Peyer's patch (tissue), 4 donors: ENCODE data around the gene COL4A1.

Source experiments
- POLR2A ChIP-seq, 2 donors: fragments of 450-650 bp; IDR thresholded peaks; one replicate each; pipeline ENCODE4 v1.5.1; 2017; ENCODE audit warnings: antibody characterized with exemption in 2 of 2, mild to moderate bottlenecking in 2 of 2, moderate library complexity in 2 of 2
- TF ChIP-seq, protein P1 (sequence below), 6 experiments: fragments of 450-650 bp in 4 of 6; fragments of 200-600 bp in 2 of 6; sonication (generic) in 1 of 6; IDR thresholded peaks; one replicate each; pipeline ENCODE4 v1.5.1; 2017 to 2019; ENCODE audit warnings: antibody characterized with exemption in 6 of 6, mild to moderate bottlenecking in 3 of 6, moderate library complexity in 1 of 6

GRCh38 chr13:110285991-110286832 lies 20.7 kb downstream of the COL4A1 start:
- TF ChIP-seq, protein P1, sequence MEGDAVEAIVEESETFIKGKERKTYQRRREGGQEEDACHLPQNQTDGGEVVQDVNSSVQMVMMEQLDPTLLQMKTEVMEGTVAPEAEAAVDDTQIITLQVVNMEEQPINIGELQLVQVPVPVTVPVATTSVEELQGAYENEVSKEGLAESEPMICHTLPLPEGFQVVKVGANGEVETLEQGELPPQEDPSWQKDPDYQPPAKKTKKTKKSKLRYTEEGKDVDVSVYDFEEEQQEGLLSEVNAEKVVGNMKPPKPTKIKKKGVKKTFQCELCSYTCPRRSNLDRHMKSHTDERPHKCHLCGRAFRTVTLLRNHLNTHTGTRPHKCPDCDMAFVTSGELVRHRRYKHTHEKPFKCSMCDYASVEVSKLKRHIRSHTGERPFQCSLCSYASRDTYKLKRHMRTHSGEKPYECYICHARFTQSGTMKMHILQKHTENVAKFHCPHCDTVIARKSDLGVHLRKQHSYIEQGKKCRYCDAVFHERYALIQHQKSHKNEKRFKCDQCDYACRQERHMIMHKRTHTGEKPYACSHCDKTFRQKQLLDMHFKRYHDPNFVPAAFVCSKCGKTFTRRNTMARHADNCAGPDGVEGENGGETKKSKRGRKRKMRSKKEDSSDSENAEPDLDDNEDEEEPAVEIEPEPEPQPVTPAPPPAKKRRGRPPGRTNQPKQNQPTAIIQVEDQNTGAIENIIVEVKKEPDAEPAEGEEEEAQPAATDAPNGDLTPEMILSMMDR (IDR thresholded peaks at IDR 0.05): no peak
- no peak for TF ChIP-seq POLR2A (IDR thresholded peaks at IDR 0.05)
